Bronchus fibroblast of lung (primary cell): Measurements from ENCODE around the gene EIF1AX. TPM values are rescaled to one million over a fixed set of nuclear protein-coding genes. Genes with fewer than 3 reads are reported as not detected.

ENCODE experiments used
- total RNA-seq: library from RNA; depleted of rRNA; stranded (reverse); fragments of >200 nt; gene quantifications from 2 replicates; pipeline ENCODE4 v1.2.3, GENCODE V29; 2015

Gene EIF1AX
- total RNA-seq: 24.1 and 33.0 TPM in 2 replicates

GRCh38 chrX:20141281-20142220, at the start of gene EIF1AX:
TSS of gene EIF1AX (minus strand) at chrX:20141838. CDS start at chrX:20141640, 198 bp downstream.

GRCh38 chrX:20116577-20117240, 24.9 kb downstream of the EIF1AX start, which contains the start of gene MAP7D2:
TSS of gene MAP7D2 (minus strand) at chrX:20116907. CDS start at chrX:20116879, 28 bp downstream.

Other genes starting within 250 kb of the EIF1AX start
- 0.74 and 0.84 TPM in 2 replicates for gene BCLAF3, start 150.8 kb downstream of the EIF1AX start, total RNA-seq
- gene MAP7D2, start 24.9 kb downstream of the EIF1AX start, total RNA-seq: 0.15 and 1.7 TPM in 2 replicates
- gene RPS6KA3, start 125.1 kb upstream of the EIF1AX start, total RNA-seq: 13.1 and 14.0 TPM in 2 replicates